A549 (cell line): Measurements from ENCODE around the gene SS18. TPM values are rescaled to one million over a fixed set of nuclear protein-coding genes. Genes with fewer than 3 reads are reported as not detected.

Source experiments
- ATAC-seq, 2 experiments: fragments of 200-7000 bp in 1 of 2; fragments of >200 bp in 1 of 2; cut with Nextera tagmentation in 1 of 2; cut with Tn5 transposase in 1 of 2; 3 replicates each; pipeline versions ENCODE4 v1.8.0 to v1.9.1; 2018 to 2020; ENCODE audit warnings: mild to moderate bottlenecking in 1 of 2, moderate library complexity in 1 of 2
- CTCF ChIA-PET: fragments of 300-600 bp; sonication (Branson Sonifier 250); formaldehyde crosslinking; extraction: SDS; loops from one replicate; lab custom pipeline; 2021; ENCODE audit warnings: antibody characterized with exemption, inconsistent platforms; lab: Yijun Ruan, JAX
- POLR2A ChIA-PET: fragments of 350-600 bp; formaldehyde crosslinking; extraction: SDS; loops from one replicate; lab custom pipeline; 2021; ENCODE audit warnings: antibody characterized with exemption, inconsistent platforms; lab: Yijun Ruan, JAX
- DNase-seq, 2 experiments: peaks; one replicate each; pipeline versions ENCODE4 v3.0.0 to v3.0.0-alpha.2; 2011 to 2016; ENCODE audit warnings: low read depth in 1 of 2, low spot score in 1 of 2
- FAIRE-seq: peaks from 2 replicates; lab custom pipeline; 2011; peaks lifted over from hg19 to GRCh38; lab: Jason Lieb, UNC
- H3K27ac ChIP-seq, 2 experiments: fragments of >200 bp; sonication (Bioruptor Twin); formaldehyde crosslinking; 3 replicates each; pipeline ENCODE4 v1.5.1; 2016 to 2017
- H3K4me1 ChIP-seq: fragments of >200 bp; sonication (Bioruptor Twin); formaldehyde crosslinking; 3 replicates; pipeline ENCODE4 v1.6.1; 2016
- H3K4me2 ChIP-seq: fragments of >200 bp; sonication (Bioruptor Twin); formaldehyde crosslinking; 3 replicates; pipeline ENCODE4 v1.6.1; 2016
- H3K4me3 ChIP-seq: fragments of >200 bp; sonication (Bioruptor Twin); formaldehyde crosslinking; 3 replicates; pipeline ENCODE4 v1.5.1; 2016
- H3K9me3 ChIP-seq: fragments of >200 bp; sonication (Bioruptor Twin); formaldehyde crosslinking; 3 replicates; pipeline ENCODE4 v1.6.1; 2016
- CEBPB ChIP-seq, 2 experiments: fragments of >200 bp in 1 of 2; sonication (Bioruptor Twin) in 1 of 2; formaldehyde crosslinking in 1 of 2; IDR thresholded peaks; 2 replicates each; pipeline ENCODE4 v1.6.1; 2012 to 2016
- EHMT2 ChIP-seq: fragments of 200-600 bp; sonication (generic); IDR thresholded peaks from 2 replicates; pipeline ENCODE4 v1.6.1; 2016; ENCODE audit warnings: antibody characterized with exemption, low read depth, mild to moderate bottlenecking, moderate library complexity
- EP300 ChIP-seq, 2 experiments: fragments of >200 bp; sonication (Bioruptor Twin); formaldehyde crosslinking; IDR thresholded peaks; 2 replicates in 1 of 2; 3 replicates in 1 of 2; pipeline ENCODE4 v1.6.1; 2016 to 2017
- FOSL2 ChIP-seq, 2 experiments: fragments of 450-650 bp in 1 of 2; fragments of >200 bp in 1 of 2; sonication (Bioruptor Twin) in 1 of 2; formaldehyde crosslinking; IDR thresholded peaks; 2 replicates each; pipeline versions ENCODE4 v1.5.0 to v1.6.1; 2016 to 2020; ENCODE audit warnings: mild to moderate bottlenecking in 1 of 2, moderate library complexity in 1 of 2
- HEYL ChIP-seq: fragments of 250-450 bp; sonication (Bioruptor Pico); IDR thresholded peaks from 2 replicates; pipeline ENCODE4 v1.8.0; 2021; ENCODE audit warnings: mild to moderate bottlenecking, moderate library complexity
- JUN ChIP-seq, 2 experiments: fragments of >200 bp; sonication (Bioruptor Twin); formaldehyde crosslinking; IDR thresholded peaks; 2 replicates in 1 of 2; 3 replicates in 1 of 2; pipeline ENCODE4 v1.6.1; 2016 to 2017
- KDM5A ChIP-seq: fragments of 200-600 bp; sonication (generic); IDR thresholded peaks from 2 replicates; pipeline ENCODE4 v1.6.1; 2016; ENCODE audit warnings: antibody characterized with exemption, mild to moderate bottlenecking
- MAFK ChIP-seq: fragments of 450-650 bp; IDR thresholded peaks from 2 replicates; pipeline ENCODE4 v1.6.1; 2014; ENCODE audit not compliant: partially characterized antibody
- MAZ ChIP-seq: fragments of 150-350 bp; IDR thresholded peaks from 2 replicates; pipeline ENCODE4 v1.6.1; 2014; ENCODE audit warnings: antibody characterized with exemption, low read depth, low read length, borderline replicate concordance
- NFE2L2 ChIP-seq: fragments of 150-350 bp; conservative IDR thresholded peaks from 2 replicates; pipeline ENCODE4 v1.6.1; 2014; ENCODE audit warnings: low read length
- NR3C1 ChIP-seq: fragments of >200 bp; sonication (Bioruptor Twin); formaldehyde crosslinking; IDR thresholded peaks from 3 replicates; pipeline ENCODE4 v1.6.1; 2017
- PBX3 ChIP-seq: IDR thresholded peaks from 2 replicates; pipeline ENCODE4 v1.6.1; 2012
- RNF2 ChIP-seq: fragments of 200-600 bp; sonication (generic); IDR thresholded peaks from 2 replicates; pipeline ENCODE4 v1.6.1; 2016; ENCODE audit warnings: low read depth, mild to moderate bottlenecking, antibody characterized with exemption, moderate library complexity, borderline replicate concordance
- SREBF2 ChIP-seq: fragments of 450-650 bp; IDR thresholded peaks from 2 replicates; pipeline ENCODE4 v1.6.1; 2014; ENCODE audit warnings: mild to moderate bottlenecking, moderate library complexity
- TP53 ChIP-seq: fragments of 250-450 bp; sonication (Bioruptor Pico); IDR thresholded peaks from 2 replicates; pipeline ENCODE4 v1.5.0; 2021; ENCODE audit warnings: mild to moderate bottlenecking, moderate library complexity
- USF2 ChIP-seq: fragments of 450-650 bp; IDR thresholded peaks from 2 replicates; pipeline ENCODE4 v1.6.1; 2014; ENCODE audit warnings: antibody characterized with exemption
- ZFP36 ChIP-seq: fragments of 450-650 bp; IDR thresholded peaks from 2 replicates; pipeline ENCODE4 v1.6.1; 2014; ENCODE audit warnings: borderline replicate concordance; ENCODE audit not compliant: partially characterized antibody
- whole genome bisulfite sequencing: methylation state at CpG from one replicate; pipeline ENCODE4 v1.1.6; 2017; ENCODE audit errors: missing lambda C conversion rate; 5-methylcytosine and 5-hydroxymethylcytosine counted together
- polyA plus RNA-seq, 4 experiments: library from polyadenylated mRNA; depleted of rRNA in 3 of 4; stranded (reverse); fragments of >200 nt; fragmentation: RNase III in 1 of 4; extraction: RNeasy Plus Mini Kit Qiagen cat#74134 plus additional on column Dnase treatment in 1 of 4; gene quantifications; 2 replicates in 3 of 4; 3 replicates in 1 of 4; pipeline ENCODE4 v1.2.3, GENCODE V29; 2011 to 2017
- TF ChIP-seq, protein P1 (sequence below): fragments of >200 bp; sonication (Bioruptor Twin); formaldehyde crosslinking; IDR thresholded peaks from 3 replicates; pipeline ENCODE4 v1.5.1; 2016
- TF ChIP-seq, protein P2 (sequence below): fragments of 250-450 bp; sonication (Bioruptor Pico); IDR thresholded peaks from 2 replicates; pipeline ENCODE4 v1.5.0; 2021; ENCODE audit warnings: mild to moderate bottlenecking, moderate library complexity, borderline replicate concordance
- TF ChIP-seq, protein P3 (sequence below): IDR thresholded peaks from 2 replicates; pipeline ENCODE4 v1.6.1; 2012; ENCODE audit warnings: low read depth, borderline replicate concordance

SS18 gene
- polyA plus RNA-seq, 2 of the 4 experiments (the other 2 are of a cell fraction): 59.0 to 119 TPM

DNA sequence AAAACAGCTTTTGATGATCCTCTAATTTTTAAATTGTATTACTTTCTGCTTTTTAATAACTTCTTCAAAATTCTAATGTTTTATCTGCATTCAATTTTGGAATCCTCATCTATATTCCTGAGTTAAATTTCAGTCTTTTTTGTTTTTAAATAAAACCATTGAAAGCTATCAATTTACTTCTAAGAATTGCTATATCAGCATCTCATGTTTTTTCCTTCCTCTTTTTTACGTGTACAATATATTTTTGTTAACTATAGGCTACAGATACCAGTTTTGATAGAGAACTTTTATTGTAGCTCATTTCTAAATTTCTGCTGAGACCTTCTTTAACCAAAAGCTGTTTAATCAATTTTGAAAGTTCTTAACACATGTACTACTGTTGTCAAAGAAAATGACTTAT, 84.5 kb downstream of the SS18 start:
- no peak for FAIRE-seq

GRCh38 chr18:26004832-26005231, 85.6 kb downstream of the SS18 start:
- POLR2A ChIA-PET: no interaction called here
- ATAC-seq (no peak; a peak in 1 of 6 replicates), FAIRE-seq (no peak), DNase-seq (no peak)
- CTCF ChIA-PET: interaction anchor here (0.8 to 1.5 kb wide), 2 partner anchors 9 to 14 kb away, joined by 3 to 4 read pairs; no protein-coding TSS in a partner anchor
- no peak overlapping the region for H3K4me2 ChIP-seq
- no peaks in the 10 kb centered on the region for H3K4me1 ChIP-seq
- no peak overlapping the region for H3K4me3 ChIP-seq
- TF ChIP-seq, protein P1, sequence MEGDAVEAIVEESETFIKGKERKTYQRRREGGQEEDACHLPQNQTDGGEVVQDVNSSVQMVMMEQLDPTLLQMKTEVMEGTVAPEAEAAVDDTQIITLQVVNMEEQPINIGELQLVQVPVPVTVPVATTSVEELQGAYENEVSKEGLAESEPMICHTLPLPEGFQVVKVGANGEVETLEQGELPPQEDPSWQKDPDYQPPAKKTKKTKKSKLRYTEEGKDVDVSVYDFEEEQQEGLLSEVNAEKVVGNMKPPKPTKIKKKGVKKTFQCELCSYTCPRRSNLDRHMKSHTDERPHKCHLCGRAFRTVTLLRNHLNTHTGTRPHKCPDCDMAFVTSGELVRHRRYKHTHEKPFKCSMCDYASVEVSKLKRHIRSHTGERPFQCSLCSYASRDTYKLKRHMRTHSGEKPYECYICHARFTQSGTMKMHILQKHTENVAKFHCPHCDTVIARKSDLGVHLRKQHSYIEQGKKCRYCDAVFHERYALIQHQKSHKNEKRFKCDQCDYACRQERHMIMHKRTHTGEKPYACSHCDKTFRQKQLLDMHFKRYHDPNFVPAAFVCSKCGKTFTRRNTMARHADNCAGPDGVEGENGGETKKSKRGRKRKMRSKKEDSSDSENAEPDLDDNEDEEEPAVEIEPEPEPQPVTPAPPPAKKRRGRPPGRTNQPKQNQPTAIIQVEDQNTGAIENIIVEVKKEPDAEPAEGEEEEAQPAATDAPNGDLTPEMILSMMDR: no peak
- TF ChIP-seq TP53 (CRISPR knock-in tag) (no peak), KDM5A (no peak), NFE2L2 (no peak), FOSL2 (IDR thresholded peaks at IDR 0.05) (no peak), FOSL2 (CRISPR knock-in tag; IDR thresholded peaks at IDR 0.05) (no peak), HEYL (CRISPR knock-in tag) (no peak), RNF2 (no peak), ZFP36 (no peak), EP300 (IDR thresholded peaks at IDR 0.05) (no peak), MAZ (no peak), JUN (IDR thresholded peaks at IDR 0.05) (no peak), USF2 (no peak), SREBF2 (no peak)
- TF ChIP-seq, protein P2, sequence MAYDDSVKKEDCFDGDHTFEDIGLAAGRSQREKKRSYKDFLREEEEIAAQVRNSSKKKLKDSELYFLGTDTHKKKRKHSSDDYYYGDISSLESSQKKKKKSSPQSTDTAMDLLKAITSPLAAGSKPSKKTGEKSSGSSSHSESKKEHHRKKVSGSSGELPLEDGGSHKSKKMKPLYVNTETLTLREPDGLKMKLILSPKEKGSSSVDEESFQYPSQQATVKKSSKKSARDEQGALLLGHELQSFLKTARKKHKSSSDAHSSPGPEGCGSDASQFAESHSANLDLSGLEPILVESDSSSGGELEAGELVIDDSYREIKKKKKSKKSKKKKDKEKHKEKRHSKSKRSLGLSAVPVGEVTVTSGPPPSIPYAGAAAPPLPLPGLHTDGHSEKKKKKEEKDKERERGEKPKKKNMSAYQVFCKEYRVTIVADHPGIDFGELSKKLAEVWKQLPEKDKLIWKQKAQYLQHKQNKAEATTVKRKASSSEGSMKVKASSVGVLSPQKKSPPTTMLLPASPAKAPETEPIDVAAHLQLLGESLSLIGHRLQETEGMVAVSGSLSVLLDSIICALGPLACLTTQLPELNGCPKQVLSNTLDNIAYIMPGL (CRISPR knock-in tag): no peak
- no peaks in the 10 kb centered on the region for H3K9me3 ChIP-seq
- WGBS: 85% methylated on average over 10 of the region's 13 CpGs
- H3K27ac ChIP-seq: no peak overlapping the region

More for the DNA sequence above, 84.5 kb downstream of the SS18 start:
- Histone ChIP-seq H3K4me2 (no peak overlapping the region), H3K4me3 (no peak overlapping the region), H3K9me3 (no peaks in the 10 kb centered on the region), H3K27ac (no peak overlapping the region), H3K4me1 (no peaks in the 10 kb centered on the region)
- no peak for DNase-seq
- TF ChIP-seq NR3C1 (no peak), MAFK (peak; percentile 13), USF2 (no peak), EHMT2 (no peak), NFE2L2 (no peak), PBX3 (no peak), CEBPB (IDR thresholded peaks at IDR 0.05) (no peak)
- TF ChIP-seq, protein P3, sequence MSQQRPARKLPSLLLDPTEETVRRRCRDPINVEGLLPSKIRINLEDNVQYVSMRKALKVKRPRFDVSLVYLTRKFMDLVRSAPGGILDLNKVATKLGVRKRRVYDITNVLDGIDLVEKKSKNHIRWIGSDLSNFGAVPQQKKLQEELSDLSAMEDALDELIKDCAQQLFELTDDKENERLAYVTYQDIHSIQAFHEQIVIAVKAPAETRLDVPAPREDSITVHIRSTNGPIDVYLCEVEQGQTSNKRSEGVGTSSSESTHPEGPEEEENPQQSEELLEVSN: no peak
- ChIA-PET CTCF (no interaction called here), POLR2A (interaction anchor here (0.6 kb wide), 1 partner anchor 13 kb away, joined by 3 read pairs; no protein-coding TSS in a partner anchor)
- WGBS: 70% methylated on average over 1 of the region's 1 CpG
- ATAC-seq: no peak
